ENCODE measurements around the gene LRP1B.

Gene LRP1B

DNA sequence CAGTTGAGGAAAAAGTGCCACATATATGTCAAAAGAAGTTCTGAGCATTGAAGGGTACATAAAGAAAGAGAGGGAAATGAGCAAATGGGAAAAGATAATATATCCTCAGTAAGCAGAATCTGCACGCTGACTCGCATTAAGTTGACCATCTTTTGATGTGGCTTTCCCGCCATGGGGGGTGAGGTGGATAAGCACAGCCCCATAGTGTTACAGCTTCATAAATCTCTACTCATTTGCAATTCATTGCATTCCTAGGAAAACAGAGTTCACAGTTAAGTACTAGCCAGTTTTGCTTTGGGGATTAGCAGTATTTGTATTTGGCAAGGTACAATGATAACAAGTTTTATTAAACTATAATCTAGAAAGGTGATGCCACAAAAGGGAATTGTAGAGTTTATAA, 814.2 kb downstream of the LRP1B start:
- ATAC-seq: no peak

DNA sequence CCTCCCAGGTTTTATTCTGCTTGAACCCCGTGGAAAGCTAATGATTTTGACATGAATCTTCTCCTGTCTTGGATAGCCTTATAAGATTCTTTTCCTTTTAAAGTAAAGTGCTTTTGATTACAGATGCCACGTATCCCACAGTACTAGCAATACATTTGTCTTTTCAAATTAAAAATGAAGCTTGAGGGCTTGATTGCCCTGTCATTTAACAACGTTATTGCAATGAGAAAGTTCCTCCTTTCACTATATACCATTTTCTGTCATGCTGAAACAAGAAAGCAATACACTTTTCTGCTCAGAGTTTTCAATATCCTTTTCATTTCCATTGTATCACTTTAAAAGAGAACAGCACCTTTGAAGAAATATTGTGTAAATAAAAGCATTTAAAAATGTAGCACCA, 814.7 kb downstream of the LRP1B start:
- no peak for ATAC-seq
- no peak for TF ChIP-seq CSDC2 (CRISPR knock-in tag; IDR thresholded peaks at IDR 0.05)
- TF ChIP-seq, protein P1, sequence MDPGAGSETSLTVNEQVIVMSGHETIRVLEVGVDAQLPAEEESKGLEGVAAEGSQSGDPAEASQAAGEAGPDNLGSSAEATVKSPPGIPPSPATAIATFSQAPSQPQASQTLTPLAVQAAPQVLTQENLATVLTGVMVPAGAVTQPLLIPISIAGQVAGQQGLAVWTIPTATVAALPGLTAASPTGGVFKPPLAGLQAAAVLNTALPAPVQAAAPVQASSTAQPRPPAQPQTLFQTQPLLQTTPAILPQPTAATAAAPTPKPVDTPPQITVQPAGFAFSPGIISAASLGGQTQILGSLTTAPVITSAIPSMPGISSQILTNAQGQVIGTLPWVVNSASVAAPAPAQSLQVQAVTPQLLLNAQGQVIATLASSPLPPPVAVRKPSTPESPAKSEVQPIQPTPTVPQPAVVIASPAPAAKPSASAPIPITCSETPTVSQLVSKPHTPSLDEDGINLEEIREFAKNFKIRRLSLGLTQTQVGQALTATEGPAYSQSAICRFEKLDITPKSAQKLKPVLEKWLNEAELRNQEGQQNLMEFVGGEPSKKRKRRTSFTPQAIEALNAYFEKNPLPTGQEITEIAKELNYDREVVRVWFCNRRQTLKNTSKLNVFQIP (CRISPR knock-in tag; IDR thresholded peaks at IDR 0.05; ENCODE audit: borderline replicate concordance, low read depth): no peak
- TF ChIP-seq, protein P2, sequence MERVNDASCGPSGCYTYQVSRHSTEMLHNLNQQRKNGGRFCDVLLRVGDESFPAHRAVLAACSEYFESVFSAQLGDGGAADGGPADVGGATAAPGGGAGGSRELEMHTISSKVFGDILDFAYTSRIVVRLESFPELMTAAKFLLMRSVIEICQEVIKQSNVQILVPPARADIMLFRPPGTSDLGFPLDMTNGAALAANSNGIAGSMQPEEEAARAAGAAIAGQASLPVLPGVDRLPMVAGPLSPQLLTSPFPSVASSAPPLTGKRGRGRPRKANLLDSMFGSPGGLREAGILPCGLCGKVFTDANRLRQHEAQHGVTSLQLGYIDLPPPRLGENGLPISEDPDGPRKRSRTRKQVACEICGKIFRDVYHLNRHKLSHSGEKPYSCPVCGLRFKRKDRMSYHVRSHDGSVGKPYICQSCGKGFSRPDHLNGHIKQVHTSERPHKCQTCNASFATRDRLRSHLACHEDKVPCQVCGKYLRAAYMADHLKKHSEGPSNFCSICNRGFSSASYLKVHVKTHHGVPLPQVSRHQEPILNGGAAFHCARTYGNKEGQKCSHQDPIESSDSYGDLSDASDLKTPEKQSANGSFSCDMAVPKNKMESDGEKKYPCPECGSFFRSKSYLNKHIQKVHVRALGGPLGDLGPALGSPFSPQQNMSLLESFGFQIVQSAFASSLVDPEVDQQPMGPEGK (CRISPR knock-in tag; IDR thresholded peaks at IDR 0.05; ENCODE audit: borderline replicate concordance): no peak
- no peak for TF ChIP-seq TCF4 (CRISPR knock-in tag; IDR thresholded peaks at IDR 0.05; ENCODE audit: borderline replicate concordance)

More for the DNA sequence above, 814.2 kb downstream of the LRP1B start:
- TF ChIP-seq RARB (CRISPR knock-in tag; IDR thresholded peaks at IDR 0.05): no peak

DNA sequence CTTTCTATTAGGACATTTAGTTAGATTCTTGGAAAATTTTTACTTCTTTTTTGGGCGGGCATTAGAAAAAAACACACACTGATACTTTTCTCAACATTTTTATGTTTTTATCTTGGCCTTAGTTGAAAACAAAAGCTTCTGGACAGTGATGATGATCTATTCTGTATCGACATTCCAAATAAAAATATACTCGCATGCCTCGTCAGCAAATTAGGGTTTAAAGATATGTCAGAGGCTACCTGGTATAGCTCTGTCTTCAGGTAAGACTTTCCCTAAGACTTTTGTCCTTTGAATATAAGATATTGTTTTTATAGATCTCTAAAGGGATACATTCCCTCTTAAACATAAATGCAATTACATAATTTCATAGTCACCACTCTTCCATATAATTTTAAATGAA, 816.8 kb downstream of the LRP1B start:
- no peak for ATAC-seq
- TF ChIP-seq, protein P3, sequence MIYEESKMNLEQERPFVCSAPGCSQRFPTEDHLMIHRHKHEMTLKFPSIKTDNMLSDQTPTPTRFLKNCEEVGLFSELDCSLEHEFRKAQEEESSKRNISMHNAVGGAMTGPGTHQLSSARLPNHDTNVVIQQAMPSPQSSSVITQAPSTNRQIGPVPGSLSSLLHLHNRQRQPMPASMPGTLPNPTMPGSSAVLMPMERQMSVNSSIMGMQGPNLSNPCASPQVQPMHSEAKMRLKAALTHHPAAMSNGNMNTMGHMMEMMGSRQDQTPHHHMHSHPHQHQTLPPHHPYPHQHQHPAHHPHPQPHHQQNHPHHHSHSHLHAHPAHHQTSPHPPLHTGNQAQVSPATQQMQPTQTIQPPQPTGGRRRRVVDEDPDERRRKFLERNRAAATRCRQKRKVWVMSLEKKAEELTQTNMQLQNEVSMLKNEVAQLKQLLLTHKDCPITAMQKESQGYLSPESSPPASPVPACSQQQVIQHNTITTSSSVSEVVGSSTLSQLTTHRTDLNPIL (CRISPR knock-in tag; IDR thresholded peaks at IDR 0.05; ENCODE audit: low read depth): no peak
- TF ChIP-seq ISL1 (CRISPR knock-in tag; IDR thresholded peaks at IDR 0.05) (no peak), GLIS3 (CRISPR knock-in tag; IDR thresholded peaks at IDR 0.05) (no peak), SNAI2 (CRISPR knock-in tag; IDR thresholded peaks at IDR 0.05) (no peak), ARNTL (CRISPR knock-in tag; IDR thresholded peaks at IDR 0.05; ENCODE audit: borderline replicate concordance, low read depth) (no peak)

DNA sequence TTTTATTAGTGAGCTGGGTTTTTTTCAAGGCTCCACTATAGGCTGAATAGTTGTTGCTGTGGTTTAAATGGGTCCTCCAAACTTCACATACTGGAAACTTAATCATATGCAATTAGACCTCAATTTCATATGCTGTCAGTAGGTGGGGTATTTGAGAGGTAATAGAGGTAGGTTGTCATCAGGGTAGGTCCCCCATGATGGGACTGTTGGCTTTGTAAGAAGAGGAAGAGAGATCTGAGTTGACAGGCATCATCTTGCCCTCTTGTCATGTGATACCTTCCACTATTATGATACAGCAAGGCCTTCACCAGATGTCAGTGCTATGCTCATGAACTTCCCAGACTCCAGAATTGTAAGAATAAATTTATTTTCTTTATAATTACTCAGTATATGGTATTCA, 819.4 kb downstream of the LRP1B start:
- no peak for ATAC-seq
- no peak for TF ChIP-seq ARNTL (CRISPR knock-in tag; IDR thresholded peaks at IDR 0.05; ENCODE audit: borderline replicate concordance, low read depth)
- no peak for TF ChIP-seq ZC3H10 (CRISPR knock-in tag; IDR thresholded peaks at IDR 0.05)
- no peak for TF ChIP-seq ZNF565 (CRISPR knock-in tag; conservative IDR thresholded peaks at IDR 0.05; ENCODE audit: low read depth)
- no peak for TF ChIP-seq SNAI2 (CRISPR knock-in tag; IDR thresholded peaks at IDR 0.05)
- no peak for TF ChIP-seq GLIS3 (CRISPR knock-in tag; IDR thresholded peaks at IDR 0.05)
- TF ChIP-seq TCF4 (CRISPR knock-in tag; IDR thresholded peaks at IDR 0.05; ENCODE audit: borderline replicate concordance): no peak
- TF ChIP-seq ESRRG (CRISPR knock-in tag; IDR thresholded peaks at IDR 0.05): no peak
- TF ChIP-seq, protein P2 (CRISPR knock-in tag; IDR thresholded peaks at IDR 0.05; ENCODE audit: borderline replicate concordance): no peak

DNA sequence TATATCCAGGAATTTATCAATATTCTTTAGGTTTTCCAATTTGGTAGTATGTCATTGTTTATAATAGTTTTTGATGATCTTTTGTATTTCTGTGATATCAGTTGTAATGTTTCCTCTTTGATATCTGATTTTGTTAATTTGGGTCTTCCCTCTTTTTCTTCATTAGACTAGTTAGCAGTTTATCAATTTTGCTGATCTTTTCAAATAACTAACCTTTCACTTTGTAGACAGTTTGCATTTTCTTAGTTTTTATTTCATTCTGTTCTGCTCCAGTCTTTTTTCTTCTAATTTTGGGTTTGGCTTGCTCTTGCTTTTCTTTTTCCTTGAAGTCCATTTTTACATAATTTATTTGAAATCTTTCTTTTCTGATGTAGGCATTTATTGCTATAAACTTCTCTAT, 824.4 kb downstream of the LRP1B start:
- TF ChIP-seq, protein P1 (CRISPR knock-in tag; IDR thresholded peaks at IDR 0.05; ENCODE audit: borderline replicate concordance, low read depth): no peak
- TF ChIP-seq CSDC2 (CRISPR knock-in tag; IDR thresholded peaks at IDR 0.05) (no peak), BACH2 (CRISPR knock-in tag; IDR thresholded peaks at IDR 0.05; ENCODE audit: borderline replicate concordance) (no peak), ESRRG (CRISPR knock-in tag; IDR thresholded peaks at IDR 0.05) (no peak), TOX (CRISPR knock-in tag; IDR thresholded peaks at IDR 0.05; ENCODE audit: borderline replicate concordance) (no peak), ZNF8 (CRISPR knock-in tag; IDR thresholded peaks at IDR 0.05) (no peak), TCF4 (CRISPR knock-in tag; IDR thresholded peaks at IDR 0.05; ENCODE audit: borderline replicate concordance) (no peak), ZFP3 (CRISPR knock-in tag; IDR thresholded peaks at IDR 0.05) (no peak), OSR1 (CRISPR knock-in tag; IDR thresholded peaks at IDR 0.05) (no peak), RARB (CRISPR knock-in tag; IDR thresholded peaks at IDR 0.05) (no peak), SNAI2 (CRISPR knock-in tag; IDR thresholded peaks at IDR 0.05) (no peak), PPARA (CRISPR knock-in tag; IDR thresholded peaks at IDR 0.05; ENCODE audit: borderline replicate concordance) (no peak), GLIS3 (CRISPR knock-in tag; IDR thresholded peaks at IDR 0.05) (no peak), ZNF565 (CRISPR knock-in tag; conservative IDR thresholded peaks at IDR 0.05; ENCODE audit: low read depth) (no peak), ISL1 (CRISPR knock-in tag; IDR thresholded peaks at IDR 0.05) (no peak), ZC3H10 (CRISPR knock-in tag; IDR thresholded peaks at IDR 0.05) (no peak), ARNTL (CRISPR knock-in tag; IDR thresholded peaks at IDR 0.05; ENCODE audit: borderline replicate concordance, low read depth) (no peak)
- TF ChIP-seq, protein P3 (CRISPR knock-in tag; IDR thresholded peaks at IDR 0.05; ENCODE audit: low read depth): no peak
- TF ChIP-seq, protein P2 (CRISPR knock-in tag; IDR thresholded peaks at IDR 0.05; ENCODE audit: borderline replicate concordance): no peak
- ATAC-seq: no peak

Measured in SK-N-SH treated with all-trans-retinoic acid at 6 μM for 48 hours (cell line).